Measurements from ENCODE around the gene FOXD4L3. TPM values are rescaled to one million over a fixed set of nuclear protein-coding genes. Genes with fewer than 3 reads are reported as not detected.
"Not testable (repeated sequence)": the region's sequence is repeated elsewhere in the genome, so short reads cannot be mapped to it uniquely, and the experiment has no call there.

Gene FOXD4L3
- total RNA-seq: not detected

GRCh38 chr9:68302567-68302966 is at the start of gene FOXD4L3:
Gene FOXD4L3 (plus strand): TSS chr9:68302867. CDS start chr9:68302952, 85 bp downstream.
- WGBS: no CpG with 5 or more reads among the region's 15 CpGs
- H3K4me3 ChIP-seq; H3K36me3 ChIP-seq; H3K4me1 ChIP-seq; H3K9me3 ChIP-seq; intact Hi-C loops (cut with DNase I); H3K27ac ChIP-seq (replicated peaks in 1 of 4); DNase-seq (ENCODE audit: extremely low spot score): not testable (repeated sequence)
- H3K27me3 ChIP-seq: peaks cover 0 to 10% (median 0%) of the 10 kb centered on the region in 4 donors

- H3K27ac ChIP-seq (replicated peaks in 1 of 4); H3K4me3 ChIP-seq; H3K4me1 ChIP-seq; H3K27me3 ChIP-seq; H3K36me3 ChIP-seq; intact Hi-C loops (cut with DNase I); H3K9me3 ChIP-seq; DNase-seq (ENCODE audit: extremely low spot score): not testable (repeated sequence)
- WGBS: 91% methylated on average over 11 of the region's 16 CpGs
Measured at GRCh38 chr9:68281041-68281440, 21.6 kb upstream of the FOXD4L3 start.

GRCh38 chr9:68303771-68304170 is 1.1 kb downstream of the FOXD4L3 start:
- H3K9me3 ChIP-seq; H3K4me1 ChIP-seq; H3K36me3 ChIP-seq; intact Hi-C loops (cut with DNase I); H3K27ac ChIP-seq (replicated peaks in 1 of 4); H3K4me3 ChIP-seq; DNase-seq (ENCODE audit: extremely low spot score): not testable (repeated sequence)
- WGBS: no CpG with 5 or more reads among the region's 30 CpGs
- peaks cover 0 to 13% (median 0%) of the 10 kb centered on the region in 4 donors for H3K27me3 ChIP-seq

- H3K9me3 ChIP-seq; intact Hi-C loops (cut with DNase I); H3K4me3 ChIP-seq; H3K27ac ChIP-seq (replicated peaks in 1 of 4); DNase-seq (ENCODE audit: extremely low spot score); H3K4me1 ChIP-seq; H3K36me3 ChIP-seq: not testable (repeated sequence)
- H3K27me3 ChIP-seq: peaks cover 0 to 13% (median 0%) of the 10 kb centered on the region in 4 donors
- no CpG with 5 or more reads among the region's 21 CpGs for WGBS
Measured at GRCh38 chr9:68304212-68304611, 1.5 kb downstream of the FOXD4L3 start.

GRCh38 chr9:68304777-68305176 is 2.1 kb downstream of the FOXD4L3 start:
- H3K27me3 ChIP-seq: peaks cover 0 to 13% (median 0%) of the 10 kb centered on the region in 4 donors
- H3K4me3 ChIP-seq; H3K9me3 ChIP-seq; H3K27ac ChIP-seq (replicated peaks in 1 of 4); intact Hi-C loops (cut with DNase I); DNase-seq (ENCODE audit: extremely low spot score); H3K4me1 ChIP-seq; H3K36me3 ChIP-seq: not testable (repeated sequence)
- WGBS: 23% methylated on average over 3 of the region's 4 CpGs

- H3K9me3 ChIP-seq; H3K4me3 ChIP-seq; H3K27ac ChIP-seq (replicated peaks in 1 of 4); DNase-seq (ENCODE audit: extremely low spot score); H3K36me3 ChIP-seq; H3K4me1 ChIP-seq; intact Hi-C loops (cut with DNase I): not testable (repeated sequence)
- 62% methylated on average over 7 of the region's 21 CpGs for WGBS
- H3K27me3 ChIP-seq: peaks cover 0 to 13% (median 0%) of the 10 kb centered on the region in 4 donors
Measured at GRCh38 chr9:68305680-68306285, 3.1 kb downstream of the FOXD4L3 start.

GRCh38 chr9:68306391-68306964 is 3.8 kb downstream of the FOXD4L3 start:
- 45% methylated on average over 5 of the region's 37 CpGs for WGBS

GRCh38 chr9:68307127-68307526 is 4.5 kb downstream of the FOXD4L3 start:
- H3K4me1 ChIP-seq; DNase-seq (ENCODE audit: extremely low spot score); H3K9me3 ChIP-seq; H3K27ac ChIP-seq (replicated peaks in 1 of 4); intact Hi-C loops (cut with DNase I); H3K36me3 ChIP-seq; H3K4me3 ChIP-seq: not testable (repeated sequence)
- WGBS: 37% methylated on average over 12 of the region's 35 CpGs
- peaks cover 0 to 13% (median 0%) of the 10 kb centered on the region in 4 donors for H3K27me3 ChIP-seq

More at GRCh38 chr9:68306391-68306964, 3.8 kb downstream of the FOXD4L3 start:
- H3K36me3 ChIP-seq; H3K4me1 ChIP-seq; H3K27ac ChIP-seq (replicated peaks in 1 of 4); intact Hi-C loops (cut with DNase I); DNase-seq (ENCODE audit: extremely low spot score); H3K4me3 ChIP-seq; H3K9me3 ChIP-seq: not testable (repeated sequence)
- peaks cover 0 to 13% (median 0%) of the 10 kb centered on the region in 4 donors for H3K27me3 ChIP-seq

- 27% methylated on average over 6 of the region's 21 CpGs for WGBS
- H3K4me3 ChIP-seq; intact Hi-C loops (cut with DNase I); H3K4me1 ChIP-seq; DNase-seq (ENCODE audit: extremely low spot score); H3K36me3 ChIP-seq; H3K9me3 ChIP-seq; H3K27ac ChIP-seq (replicated peaks in 1 of 4): not testable (repeated sequence)
- peaks cover 0 to 13% (median 0%) of the 10 kb centered on the region in 4 donors for H3K27me3 ChIP-seq
Measured at GRCh38 chr9:68307654-68308053, 5.0 kb downstream of the FOXD4L3 start.

GRCh38 chr9:68311208-68311607 is 8.5 kb downstream of the FOXD4L3 start:
- H3K4me1 ChIP-seq; H3K9me3 ChIP-seq; intact Hi-C loops (cut with DNase I); H3K4me3 ChIP-seq; DNase-seq (ENCODE audit: extremely low spot score); H3K36me3 ChIP-seq; H3K27ac ChIP-seq (replicated peaks in 1 of 4): not testable (repeated sequence)
- H3K27me3 ChIP-seq: peaks cover 0 to 17% (median 0%) of the 10 kb centered on the region in 4 donors
- WGBS: no CpG with 5 or more reads among the region's 5 CpGs

- WGBS: 79% methylated on average over 9 of the region's 10 CpGs
- H3K4me1 ChIP-seq; H3K9me3 ChIP-seq; H3K36me3 ChIP-seq; DNase-seq (ENCODE audit: extremely low spot score); H3K27ac ChIP-seq (replicated peaks in 1 of 4); intact Hi-C loops (cut with DNase I); H3K4me3 ChIP-seq: not testable (repeated sequence)
- peaks cover 0 to 14% (median 0%) of the 10 kb centered on the region in 4 donors for H3K27me3 ChIP-seq
Measured at GRCh38 chr9:68318209-68318608, 15.5 kb downstream of the FOXD4L3 start.

- H3K36me3 ChIP-seq; H3K4me1 ChIP-seq; H3K4me3 ChIP-seq; H3K9me3 ChIP-seq; intact Hi-C loops (cut with DNase I); H3K27ac ChIP-seq (replicated peaks in 1 of 4); DNase-seq (ENCODE audit: extremely low spot score): not testable (repeated sequence)
- WGBS: no CpG with 5 or more reads among the region's 24 CpGs
- peaks cover 0 to 12% (median 0%) of the 10 kb centered on the region in 4 donors for H3K27me3 ChIP-seq
Measured at GRCh38 chr9:68323749-68324148, 21.1 kb downstream of the FOXD4L3 start.

- intact Hi-C loops (cut with DNase I); H3K27ac ChIP-seq (replicated peaks in 1 of 4); DNase-seq (ENCODE audit: extremely low spot score); H3K36me3 ChIP-seq; H3K4me3 ChIP-seq; H3K9me3 ChIP-seq; H3K4me1 ChIP-seq: not testable (repeated sequence)
- H3K27me3 ChIP-seq: peaks cover 0 to 12% (median 0%) of the 10 kb centered on the region in 4 donors
- no CpG with 5 or more reads among the region's 20 CpGs for WGBS
Measured at GRCh38 chr9:68324518-68324917, 21.9 kb downstream of the FOXD4L3 start.

Data from esophagus muscularis mucosa (tissue), 4 donors.